ENCODE results near the gene NEK6. TPM values are rescaled to one million over a fixed set of nuclear protein-coding genes. Genes with fewer than 3 reads are reported as not detected.

The NEK6 gene
- total RNA-seq, 2 donors from 2014 or later: 3.1 to 5.4 TPM

DNA sequence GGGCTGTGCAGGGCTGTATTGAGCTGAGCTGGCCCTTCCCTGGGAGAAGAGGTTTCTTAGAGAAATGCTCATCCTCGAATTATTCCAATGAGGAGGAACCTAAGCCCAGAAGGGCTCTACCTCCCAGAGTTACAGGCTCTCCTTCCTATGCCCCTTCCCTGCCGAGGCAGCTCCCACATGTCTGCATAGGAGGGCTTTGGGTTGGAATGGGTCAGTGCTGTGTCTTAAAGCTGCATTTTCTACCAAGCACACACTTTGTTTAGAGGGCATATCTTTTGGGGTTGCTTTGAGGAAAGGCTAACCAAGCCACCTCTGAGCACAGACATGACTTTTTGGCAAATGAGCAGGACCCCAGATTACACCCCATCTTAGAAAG, 9.1 kb downstream of the NEK6 start:
- Mint-ChIP-seq H3K36me3 (no peaks in the 10 kb centered on the region), H3K9me3 (no peaks in the 10 kb centered on the region), H3K27ac (no peak overlapping the region)
- no peak for ATAC-seq
- DNase-seq (ENCODE audit: low spot score in 2 of 2): no peak

DNA sequence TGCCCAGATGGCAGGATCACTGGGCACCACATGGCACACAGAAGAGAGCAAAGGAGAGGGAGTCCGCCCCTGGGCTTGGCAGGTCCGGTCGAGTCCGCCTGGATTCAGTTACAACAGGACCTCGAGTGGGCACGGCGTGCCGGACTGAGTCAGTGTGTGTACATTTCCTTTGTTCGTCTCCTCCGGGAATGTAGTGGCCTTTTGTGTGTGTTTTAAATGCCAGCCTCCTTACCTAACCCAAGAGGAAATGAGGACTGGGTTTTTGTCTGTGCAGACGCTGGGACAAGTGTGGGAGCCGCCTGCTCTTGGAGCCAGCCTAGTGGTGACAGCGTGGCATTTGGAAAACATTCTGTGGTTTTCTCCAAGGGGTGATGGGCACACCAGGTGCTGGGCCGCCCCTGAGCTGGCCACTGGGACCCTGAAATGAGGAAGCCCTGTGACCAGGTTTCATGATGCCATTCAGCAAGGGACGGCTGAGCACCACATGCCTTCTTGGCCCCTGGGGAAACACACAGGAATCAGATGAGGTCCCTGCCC, 9.6 kb downstream of the NEK6 start:
- H3K27ac Mint-ChIP-seq: no peak overlapping the region
- no peaks in the 10 kb centered on the region for H3K36me3 Mint-ChIP-seq
- no peak for ATAC-seq
- DNase-seq (ENCODE audit: low spot score in 2 of 2): no peak
- no peaks in the 10 kb centered on the region for H3K9me3 Mint-ChIP-seq

- H3K9me3 Mint-ChIP-seq: no peaks in the 10 kb centered on the region
These were observed 10.5 kb downstream of the NEK6 start for GRCh38 chr9:124268248-124268647.

GRCh38 chr9:124268661-124269060, 10.9 kb downstream of the NEK6 start:
- no peak overlapping the region for H3K27ac Mint-ChIP-seq
- no peaks in the 10 kb centered on the region for H3K36me3 Mint-ChIP-seq
- ATAC-seq: no peak
- DNase-seq (ENCODE audit: low spot score in 2 of 2): no peak
- no peaks in the 10 kb centered on the region for H3K9me3 Mint-ChIP-seq

More at GRCh38 chr9:124268248-124268647, 10.5 kb downstream of the NEK6 start:
- DNase-seq (ENCODE audit: low spot score in 2 of 2) (no peak), ATAC-seq (no peak)
- Mint-ChIP-seq H3K36me3 (no peaks in the 10 kb centered on the region), H3K27ac (no peak overlapping the region)

DNA sequence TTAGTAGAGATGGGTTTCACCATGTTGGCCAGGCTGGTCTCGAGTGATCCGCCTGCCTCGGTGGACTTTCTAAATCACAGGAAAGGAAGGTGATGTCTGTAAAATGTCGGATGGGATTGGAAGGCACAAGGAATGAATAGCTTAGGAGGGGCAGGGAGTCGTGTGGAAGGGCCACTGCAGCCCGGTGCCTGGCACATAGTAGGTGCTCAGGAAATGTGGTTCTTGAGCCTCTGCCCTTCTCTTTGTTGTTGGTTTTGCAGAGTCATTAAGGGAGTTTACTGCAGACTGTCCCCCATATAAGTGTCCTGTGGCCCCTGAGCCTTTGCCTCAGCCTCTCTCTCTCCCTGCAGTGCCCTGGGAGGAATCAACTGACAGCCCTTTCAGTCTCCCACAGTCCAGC, 11.8 kb downstream of the NEK6 start:
- H3K36me3 Mint-ChIP-seq: no peaks in the 10 kb centered on the region
- H3K27ac Mint-ChIP-seq: no peak overlapping the region
- ATAC-seq (no peak), DNase-seq (ENCODE audit: low spot score in 2 of 2) (no peak)
- no peaks in the 10 kb centered on the region for H3K9me3 Mint-ChIP-seq

DNA sequence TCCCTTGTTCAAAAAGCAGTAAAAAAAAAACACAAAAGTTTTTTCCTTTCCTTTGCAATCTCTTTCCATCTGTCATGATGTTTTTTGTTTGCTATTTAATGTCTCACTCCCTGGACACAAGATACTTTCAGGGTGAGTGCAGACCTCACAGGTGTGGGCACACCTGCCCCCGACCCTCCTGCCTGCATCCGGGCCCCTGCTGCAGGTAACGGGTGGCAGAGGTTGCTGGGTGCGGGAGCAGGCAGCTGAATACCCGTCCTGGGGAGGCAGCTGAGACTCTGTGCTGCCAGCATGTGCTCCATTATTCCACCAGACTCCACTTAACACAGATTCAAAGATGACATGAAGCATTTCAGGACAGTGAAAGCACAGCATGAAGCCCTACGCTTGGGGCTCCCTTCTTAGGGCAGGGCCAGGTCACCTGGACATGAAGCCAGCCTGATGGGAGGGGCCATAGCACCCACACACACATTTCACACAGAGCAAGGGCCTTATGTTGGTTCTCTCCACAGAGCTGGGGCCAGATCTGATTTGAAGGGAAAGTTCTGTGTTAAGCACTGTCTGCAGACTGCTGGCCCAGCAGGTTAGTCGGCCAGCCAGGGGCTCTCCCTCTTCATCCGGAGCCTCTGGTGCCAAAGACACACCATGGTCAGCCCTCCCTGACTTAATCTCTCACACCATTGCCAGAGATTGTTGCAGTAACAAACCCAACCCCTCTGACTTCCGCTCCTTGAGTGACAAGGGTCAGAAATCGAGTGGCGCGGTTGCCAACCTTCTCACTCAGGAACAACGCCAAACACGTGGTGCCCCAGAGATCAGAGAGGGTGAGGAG, 13.0 kb downstream of the NEK6 start:
- ATAC-seq: no peak
- Mint-ChIP-seq H3K27ac (no peak overlapping the region), H3K9me3 (no peaks in the 10 kb centered on the region), H3K36me3 (no peaks in the 10 kb centered on the region)
- DNase-seq (ENCODE audit: low spot score in 2 of 2): no peak

DNA sequence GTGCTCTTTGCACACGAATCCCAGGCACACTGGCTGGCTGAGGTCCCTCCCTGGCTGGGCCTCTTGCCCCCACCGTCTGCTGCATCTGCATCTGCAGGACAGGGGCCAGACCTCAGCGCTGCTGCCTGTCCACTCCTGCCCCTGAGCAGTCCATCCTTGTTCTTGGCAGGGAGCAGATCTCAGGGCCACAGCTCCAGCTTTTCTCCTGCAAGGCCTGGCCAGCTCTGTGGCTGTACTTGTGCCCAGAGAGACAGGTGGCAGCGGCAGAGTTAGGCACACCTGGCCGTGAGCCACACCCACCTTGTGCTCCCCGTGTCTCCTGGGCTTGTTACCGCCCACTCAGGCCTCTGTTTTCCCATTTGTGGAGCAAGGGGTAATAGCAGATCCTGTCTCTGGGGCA, 13.9 kb downstream of the NEK6 start:
- ATAC-seq (no peak), DNase-seq (ENCODE audit: low spot score in 2 of 2) (no peak)
- Mint-ChIP-seq H3K27ac (no peak overlapping the region), H3K9me3 (no peaks in the 10 kb centered on the region), H3K36me3 (no peaks in the 10 kb centered on the region)

DNA sequence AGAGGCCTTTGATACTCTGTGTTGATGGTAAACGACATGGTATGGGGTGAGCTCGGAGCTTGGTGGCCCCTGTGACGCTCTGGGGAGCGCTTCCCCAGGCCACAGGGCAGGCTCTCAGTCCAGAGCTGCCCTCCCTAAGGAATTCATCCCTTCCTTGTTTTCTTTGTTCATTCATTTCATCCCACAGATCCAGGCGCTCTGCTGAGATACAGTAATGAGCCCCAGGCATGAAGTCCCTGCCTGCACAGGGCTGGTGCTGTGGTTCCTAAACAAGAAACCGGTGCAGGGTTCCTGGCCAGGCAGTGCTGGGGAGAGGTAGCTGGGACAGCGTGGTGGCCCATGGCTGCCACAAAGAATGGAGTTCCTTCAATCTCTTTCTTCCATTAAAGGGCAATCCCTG, 14.4 kb downstream of the NEK6 start:
- Mint-ChIP-seq H3K27ac (no peak overlapping the region), H3K36me3 (no peaks in the 10 kb centered on the region), H3K9me3 (no peaks in the 10 kb centered on the region)
- ATAC-seq (no peak), DNase-seq (ENCODE audit: low spot score in 2 of 2) (no peak)

- H3K27ac Mint-ChIP-seq: no peak overlapping the region
- no peaks in the 10 kb centered on the region for H3K9me3 Mint-ChIP-seq
- no peak for ATAC-seq
- DNase-seq (ENCODE audit: low spot score in 2 of 2): no peak
- no peaks in the 10 kb centered on the region for H3K36me3 Mint-ChIP-seq
These were observed 15.2 kb downstream of the NEK6 start for GRCh38 chr9:124272979-124273378.

DNA sequence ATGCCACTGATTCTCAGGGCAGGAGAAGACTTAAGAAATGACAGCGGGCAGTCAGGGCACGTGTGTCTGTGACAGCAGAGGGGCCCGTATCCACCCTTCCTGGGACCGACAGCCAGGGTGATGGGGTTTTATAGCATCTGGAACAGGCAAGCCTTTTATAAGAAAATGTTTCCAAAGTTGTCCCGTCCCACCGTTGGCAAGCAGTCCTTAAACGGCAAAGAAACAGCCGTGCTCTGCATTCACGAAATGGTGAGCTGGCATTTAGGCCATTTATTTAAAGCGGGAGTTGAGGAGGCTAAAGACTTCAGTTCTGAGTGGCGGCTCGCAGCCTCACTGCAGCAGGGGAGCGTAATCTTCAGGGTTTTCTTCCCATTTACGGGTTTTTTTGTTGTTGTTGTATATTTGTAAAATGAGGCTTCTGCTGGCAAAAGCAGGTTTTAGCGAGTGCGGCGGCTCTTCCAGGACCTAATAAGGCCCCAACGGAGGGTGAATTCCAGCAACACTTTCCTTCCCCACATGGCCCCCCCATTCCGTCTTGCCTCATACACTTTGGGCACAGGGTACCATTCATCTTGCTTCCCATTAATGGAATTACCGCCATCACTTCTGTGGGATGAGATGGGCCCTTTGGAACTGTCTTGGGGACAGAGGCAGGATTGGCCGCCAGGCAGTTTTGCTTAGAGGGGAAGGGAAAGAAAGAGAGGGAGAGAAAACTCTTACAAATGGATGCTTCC, 15.8 kb downstream of the NEK6 start:
- ATAC-seq (no peak), DNase-seq (ENCODE audit: low spot score in 2 of 2) (no peak)
- Mint-ChIP-seq H3K9me3 (no peaks in the 10 kb centered on the region), H3K36me3 (no peaks in the 10 kb centered on the region), H3K27ac (no peak overlapping the region)

DNA sequence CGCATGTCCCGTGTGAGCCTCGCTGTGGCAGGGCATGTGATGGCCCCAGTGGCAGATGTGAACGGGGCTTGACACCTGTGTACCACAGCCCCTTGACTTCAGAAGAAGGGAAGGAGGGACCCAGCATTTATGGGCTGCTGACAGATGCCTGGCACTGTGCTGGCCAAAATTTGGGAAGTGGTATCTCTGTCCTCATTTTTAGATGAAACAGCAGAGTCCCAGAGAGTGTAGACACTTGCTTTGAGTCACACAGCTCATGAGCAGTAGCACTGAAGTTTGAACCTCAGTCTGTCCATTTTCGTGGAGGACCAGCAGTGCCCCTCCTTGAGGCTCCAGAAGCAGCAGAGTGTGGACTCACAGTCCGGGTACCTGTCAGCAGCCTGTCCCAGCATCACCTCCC, 16.5 kb downstream of the NEK6 start:
- ATAC-seq (no peak), DNase-seq (ENCODE audit: low spot score in 2 of 2) (no peak)
- H3K27ac Mint-ChIP-seq: no peak overlapping the region
- no peaks in the 10 kb centered on the region for H3K36me3 Mint-ChIP-seq
- H3K9me3 Mint-ChIP-seq: no peaks in the 10 kb centered on the region

- no peak for DNase-seq (ENCODE audit: low spot score in 2 of 2)
- H3K36me3 Mint-ChIP-seq: no peaks in the 10 kb centered on the region
- H3K27ac Mint-ChIP-seq: no peak overlapping the region
- ATAC-seq: no peak
- H3K9me3 Mint-ChIP-seq: no peaks in the 10 kb centered on the region
These were observed 17.0 kb downstream of the NEK6 start for GRCh38 chr9:124274738-124275137.

- Mint-ChIP-seq H3K9me3 (no peaks in the 10 kb centered on the region), H3K36me3 (no peaks in the 10 kb centered on the region), H3K27ac (no peak overlapping the region)
- DNase-seq (ENCODE audit: low spot score in 2 of 2): no peak
- ATAC-seq: no peak
These were observed 19.7 kb downstream of the NEK6 start for GRCh38 chr9:124277420-124277819.

- Mint-ChIP-seq H3K9me3 (no peaks in the 10 kb centered on the region), H3K27ac (no peak overlapping the region), H3K36me3 (no peaks in the 10 kb centered on the region)
- no peak for DNase-seq (ENCODE audit: low spot score in 2 of 2)
- no peak for ATAC-seq
These were observed 20.3 kb downstream of the NEK6 start for GRCh38 chr9:124278054-124278540.

DNA sequence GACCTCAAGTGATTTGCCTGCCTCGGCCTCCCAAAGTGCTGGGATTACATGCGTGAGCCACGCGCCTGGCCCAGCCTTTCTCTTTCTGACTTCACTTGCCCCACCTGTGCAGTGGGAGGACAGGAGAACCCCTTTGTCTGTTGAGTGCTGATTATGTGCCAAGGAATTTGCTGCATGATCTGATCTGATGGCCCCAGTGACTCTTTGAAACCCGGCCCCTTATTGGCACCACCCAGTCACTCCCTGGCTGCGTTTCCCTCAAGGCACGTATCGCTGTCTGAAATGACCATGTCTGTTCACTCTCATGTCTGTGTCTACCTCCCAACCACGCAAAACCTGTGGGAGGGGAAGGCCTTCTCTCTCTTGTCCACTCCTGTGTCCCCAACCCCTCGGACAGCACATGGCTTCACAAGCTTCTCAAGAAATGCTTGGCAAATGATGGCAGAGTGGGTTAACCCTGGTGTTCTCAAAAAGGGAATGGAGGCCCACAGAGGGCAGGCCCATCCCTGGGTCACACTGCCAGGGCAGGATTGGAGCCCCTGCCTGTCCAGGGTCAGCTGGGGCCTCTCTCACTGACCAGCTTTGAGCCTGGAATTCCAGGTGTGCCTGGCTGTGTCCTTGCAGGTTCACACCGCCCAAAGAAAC, 21.9 kb downstream of the NEK6 start:
- no peak for DNase-seq (ENCODE audit: low spot score in 2 of 2)
- no peak for ATAC-seq
- Mint-ChIP-seq H3K9me3 (no peaks in the 10 kb centered on the region), H3K36me3 (no peaks in the 10 kb centered on the region), H3K27ac (no peak overlapping the region)

- DNase-seq (ENCODE audit: low spot score in 2 of 2) (no peak), ATAC-seq (no peak)
- no peaks in the 10 kb centered on the region for H3K9me3 Mint-ChIP-seq
- no peak overlapping the region for H3K27ac Mint-ChIP-seq
- H3K36me3 Mint-ChIP-seq: no peaks in the 10 kb centered on the region
These were observed 22.5 kb downstream of the NEK6 start for GRCh38 chr9:124280176-124280691.

GRCh38 chr9:124281931-124282371, 24.2 kb downstream of the NEK6 start:
- H3K9me3 Mint-ChIP-seq: no peaks in the 10 kb centered on the region
- no peaks in the 10 kb centered on the region for H3K36me3 Mint-ChIP-seq
- ATAC-seq (no peak), DNase-seq (ENCODE audit: low spot score in 2 of 2) (no peak)
- no peak overlapping the region for H3K27ac Mint-ChIP-seq

Measured in activated naive CD4-positive, alpha-beta T cell treated with anti-CD3 and anti-CD28 coated beads, Interleukin-2, amount 50 U/mL, for 72 hours (primary cell).